Keratinocyte (primary cell): ENCODE results near the gene PIGQ.

ENCODE experiments used
- CTCF ChIP-seq, 3 experiments: IDR thresholded peaks in 1 of 3; conservative IDR thresholded peaks in 1 of 3; optimal IDR thresholded peaks in 1 of 3; 2 replicates in 2 of 3; 3 replicates in 1 of 3; pipeline versions ENCODE3 to v1.5.1; 2011; ENCODE audit warnings: low read length in 3 of 3, mild to moderate bottlenecking in 3 of 3, moderate library complexity in 2 of 3, control low read depth in 1 of 3, inconsistent platforms in 1 of 3; ENCODE audit not compliant: insufficient read depth in 2 of 3; ENCODE audit errors: extremely low read depth in 1 of 3
- EZH2 ChIP-seq: IDR thresholded peaks from one replicate; pipeline ENCODE4 v1.6.1; 2012; ENCODE audit warnings: inconsistent platforms, mild to moderate bottlenecking, low read length, moderate library complexity

GRCh38 chr16:522320-523096 lies 47.3 kb upstream of the PIGQ start:
- TF ChIP-seq CTCF (optimal IDR thresholded peaks at IDR 0.05 in 1 of 3, IDR thresholded peaks at IDR 0.05 in 1 of 3, conservative IDR thresholded peaks at IDR 0.05 in 1 of 3; ENCODE audit: extremely low read depth in 1 of 3, insufficient read depth in 2 of 3, low read length in 3 of 3) (no peak), EZH2 (no peak)
